Memory B cell (primary cell): ENCODE results near the gene CD200.
A peak's percentile ranks its signal among the peaks of the same experiment; 100 is the strongest.
"Not testable (repeated sequence)": the region's sequence is repeated elsewhere in the genome, so short reads cannot be mapped to it uniquely, and the experiment has no call there.

Experiments
- ATAC-seq: fragments of 150-1000 bp; cut with Tn5 transposase; 2 replicates; pipeline ENCODE4 v1.10.0; 2021; ENCODE audit warnings: low read depth, mild to moderate bottlenecking, moderate library complexity
- DNase-seq, 2 donors: peaks; one replicate each; pipeline ENCODE4 v3.0.0; 2022; ENCODE audit warnings: low spot score in 2 of 2
- H3K27ac Mint-ChIP-seq: one replicate; pipeline ENCODE4 v1.8.0; 2022; ENCODE audit warnings: mild to moderate bottlenecking, moderate library complexity, mixed read lengths
- H3K27me3 Mint-ChIP-seq: one replicate; pipeline ENCODE4 v1.8.0; 2022; ENCODE audit warnings: mixed read lengths
- H3K36me3 Mint-ChIP-seq: one replicate; pipeline ENCODE4 v1.8.0; 2022; ENCODE audit warnings: mild to moderate bottlenecking, mixed read lengths
- H3K4me1 Mint-ChIP-seq: one replicate; pipeline ENCODE4 v1.8.0; 2022; ENCODE audit warnings: mixed read lengths
- H3K4me3 Mint-ChIP-seq: one replicate; pipeline ENCODE4 v1.8.0; 2022; ENCODE audit warnings: mild to moderate bottlenecking, moderate library complexity, mixed read lengths
- H3K9me3 Mint-ChIP-seq: one replicate; pipeline ENCODE4 v1.8.0; 2022; ENCODE audit warnings: mixed read lengths

CD200 gene

DNA sequence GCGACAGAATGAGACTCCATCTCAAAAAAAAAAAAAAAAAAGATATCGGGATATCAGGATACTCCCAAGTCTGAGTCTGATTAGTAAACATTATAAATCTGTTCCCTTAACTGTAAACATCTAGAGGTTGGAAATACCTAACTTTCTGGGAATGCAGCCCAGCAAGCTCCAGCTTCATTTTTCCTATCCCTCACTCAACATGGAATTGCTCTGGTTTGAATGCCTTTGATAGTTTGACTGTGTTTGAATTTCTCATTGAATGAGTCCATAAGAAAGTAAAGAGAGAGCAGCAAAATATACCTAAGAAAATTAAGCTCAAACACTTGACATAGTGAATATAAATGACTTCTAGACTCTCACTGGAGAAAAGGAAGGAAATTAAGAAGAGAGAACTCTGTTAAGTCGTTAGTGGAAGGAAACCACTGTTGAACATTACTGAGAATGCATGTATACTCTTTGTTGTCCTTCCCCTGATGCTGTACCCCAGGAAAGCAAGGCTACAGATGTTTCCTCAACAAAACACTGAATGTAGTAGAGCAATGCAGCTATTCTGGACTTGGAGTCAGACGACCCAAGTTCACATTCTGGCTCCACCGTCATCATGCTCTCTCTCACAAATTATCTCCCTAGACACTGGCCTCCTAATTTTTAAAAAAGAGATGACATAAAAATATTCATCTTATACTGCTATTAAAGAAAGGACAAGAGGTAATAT, 62.4 kb downstream of the CD200 start:
- Mint-ChIP-seq H3K4me1 (peaks cover 17% of the 10 kb centered on the region), H3K27ac (no peak overlapping the region), H3K36me3 (peaks cover 7% of the 10 kb centered on the region), H3K4me3 (no peak overlapping the region), H3K27me3 (peaks cover 2% of the 10 kb centered on the region), H3K9me3 (peaks cover 2% of the 10 kb centered on the region)
- ATAC-seq (no peak), DNase-seq (no peak)

DNA sequence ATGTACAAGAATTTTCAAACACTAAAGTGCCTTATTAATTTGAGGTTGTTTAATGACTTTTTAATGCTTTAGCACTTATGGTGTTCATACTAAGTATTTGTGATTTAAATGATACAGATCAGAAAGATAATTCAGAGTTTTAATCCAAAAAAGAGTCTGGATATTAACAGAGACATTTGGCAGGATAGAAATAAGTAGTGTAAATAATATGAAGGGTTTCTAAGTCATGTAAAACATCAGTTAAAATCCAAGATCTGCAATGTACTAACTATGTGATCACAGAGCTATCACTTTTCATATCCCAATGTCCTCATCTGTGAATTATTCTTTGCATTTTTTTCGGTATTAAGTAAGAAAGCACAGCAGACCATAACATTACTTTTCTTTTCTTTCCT, 62.9 kb downstream of the CD200 start:
- Mint-ChIP-seq H3K9me3 (peaks cover 2% of the 10 kb centered on the region), H3K27ac (no peak overlapping the region), H3K36me3 (peaks cover 7% of the 10 kb centered on the region), H3K27me3 (peaks cover 2% of the 10 kb centered on the region), H3K4me1 (peaks cover 14% of the 10 kb centered on the region), H3K4me3 (no peak overlapping the region)
- DNase-seq (no peak), ATAC-seq (no peak)

DNA sequence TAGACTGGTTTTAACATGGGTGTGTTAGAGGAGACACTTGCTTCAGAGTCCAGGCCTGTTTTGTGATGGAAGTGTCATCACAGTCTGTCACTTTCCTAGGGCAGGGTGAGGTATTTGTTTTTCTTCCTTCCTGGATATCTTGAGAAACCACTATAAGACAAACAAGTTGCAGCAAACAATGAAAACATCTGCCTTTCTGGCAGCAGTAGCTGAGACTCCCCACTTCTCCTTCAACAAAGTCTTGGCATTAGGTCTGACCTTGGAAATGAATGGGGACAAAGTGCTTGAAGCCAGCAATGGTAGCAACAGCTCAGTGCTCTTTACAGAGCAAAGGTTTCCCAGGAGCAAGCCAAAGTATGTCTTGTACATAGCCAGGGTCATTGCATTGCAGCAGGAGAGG, 64.6 kb downstream of the CD200 start:
- H3K4me1 Mint-ChIP-seq, result peaks cover 5% of the 10 kb centered on the region
- H3K4me3 Mint-ChIP-seq, result no peak overlapping the region
- peaks cover 3% of the 10 kb centered on the region for H3K36me3 Mint-ChIP-seq
- peaks cover 2% of the 10 kb centered on the region for H3K27me3 Mint-ChIP-seq
- no peak overlapping the region for H3K27ac Mint-ChIP-seq
- no peak for DNase-seq
- H3K9me3 Mint-ChIP-seq, result peaks cover under 1% of the 10 kb centered on the region
- ATAC-seq, result no peak

DNA sequence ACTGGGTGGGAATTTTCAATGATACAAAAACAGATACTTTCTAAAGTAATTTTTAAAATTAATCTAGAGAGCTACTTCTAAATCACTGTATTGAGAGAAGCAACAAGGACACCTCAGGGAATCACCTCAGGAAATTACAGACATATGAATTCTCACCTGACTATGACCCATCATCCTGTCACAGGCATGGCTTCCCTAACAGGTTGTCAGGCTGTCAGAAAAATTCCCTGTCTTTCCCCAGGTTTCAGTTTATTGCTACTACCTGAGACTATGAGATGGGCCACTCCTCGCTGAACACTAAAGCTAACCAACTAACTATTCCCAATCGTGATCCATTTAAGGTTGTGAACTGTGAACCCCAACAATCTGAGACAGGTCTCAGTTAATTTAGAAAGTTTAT, 66.1 kb downstream of the CD200 start:
- Mint-ChIP-seq H3K9me3 (no peaks in the 10 kb centered on the region), H3K4me3 (no peak overlapping the region), H3K4me1 (peaks cover 5% of the 10 kb centered on the region), H3K27me3 (peaks cover 2% of the 10 kb centered on the region), H3K27ac (no peak overlapping the region), H3K36me3 (no peaks in the 10 kb centered on the region)
- no peak for DNase-seq
- ATAC-seq, result no peak

DNA sequence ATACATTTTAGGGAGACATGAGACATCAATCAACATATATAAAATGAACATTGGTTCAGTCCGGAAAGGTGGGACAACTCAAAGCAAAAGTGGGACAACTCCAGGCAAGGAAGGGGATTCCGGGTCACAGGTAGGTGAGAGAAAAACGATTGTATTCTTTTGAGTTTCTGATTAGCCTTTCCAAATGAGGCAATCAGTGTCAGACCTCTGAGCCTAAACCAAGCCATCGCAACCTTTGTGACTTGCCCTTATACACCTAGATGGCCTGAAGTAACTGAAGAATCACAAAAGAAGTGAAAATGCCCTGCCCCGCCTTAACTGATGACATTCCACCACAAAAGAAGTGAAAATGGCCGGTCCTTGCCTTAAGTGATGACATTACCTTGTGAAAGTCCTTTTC, 66.6 kb downstream of the CD200 start:
- not testable (repeated sequence) for H3K27me3 Mint-ChIP-seq, ATAC-seq, H3K4me3 Mint-ChIP-seq, H3K9me3 Mint-ChIP-seq, H3K36me3 Mint-ChIP-seq, DNase-seq, H3K4me1 Mint-ChIP-seq, H3K27ac Mint-ChIP-seq

DNA sequence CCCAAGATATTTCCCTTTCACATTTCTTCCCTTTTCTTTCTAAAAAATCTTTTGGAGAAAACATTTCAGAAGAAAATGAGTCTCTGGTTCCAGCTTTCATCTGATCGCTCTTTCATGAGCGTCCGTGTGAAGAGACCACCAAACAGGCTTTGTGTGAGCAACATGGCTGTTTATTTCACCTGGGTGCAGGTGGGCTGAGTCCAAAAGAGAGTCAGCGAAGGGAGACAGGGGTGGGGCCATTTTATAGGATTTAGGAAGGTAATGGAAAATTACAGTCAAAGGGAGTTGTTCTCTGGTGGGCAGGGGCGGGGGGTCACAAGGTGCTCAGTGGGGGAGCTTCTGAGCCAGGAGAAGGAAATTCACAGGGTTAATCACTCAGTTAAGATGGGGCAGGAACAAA, 67.4 kb downstream of the CD200 start:
- H3K9me3 Mint-ChIP-seq, H3K4me3 Mint-ChIP-seq, H3K27ac Mint-ChIP-seq, ATAC-seq, H3K36me3 Mint-ChIP-seq, H3K4me1 Mint-ChIP-seq, H3K27me3 Mint-ChIP-seq, DNase-seq: not testable (repeated sequence)

DNA sequence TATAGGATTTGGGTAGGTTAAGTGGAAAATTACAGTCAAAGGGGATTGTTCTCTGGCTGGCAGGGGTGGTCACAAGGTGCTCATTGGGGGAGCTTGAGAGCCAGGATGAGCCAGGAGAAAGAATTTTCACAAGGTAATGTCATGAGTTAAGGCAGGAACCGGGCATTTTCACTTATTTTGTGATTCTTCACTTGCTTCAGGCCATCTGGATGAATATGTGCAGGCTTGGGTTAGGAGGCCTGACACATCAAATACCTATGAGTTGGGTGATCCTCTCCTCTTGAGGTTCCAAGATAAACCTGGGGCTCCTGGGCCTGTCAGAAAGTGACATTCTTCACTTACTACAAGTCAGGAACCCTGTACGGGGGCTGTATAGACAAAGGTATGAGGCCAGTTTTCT, 68.7 kb downstream of the CD200 start:
- H3K4me3 Mint-ChIP-seq, result no peak overlapping the region
- H3K27ac Mint-ChIP-seq, result no peak overlapping the region

DNA sequence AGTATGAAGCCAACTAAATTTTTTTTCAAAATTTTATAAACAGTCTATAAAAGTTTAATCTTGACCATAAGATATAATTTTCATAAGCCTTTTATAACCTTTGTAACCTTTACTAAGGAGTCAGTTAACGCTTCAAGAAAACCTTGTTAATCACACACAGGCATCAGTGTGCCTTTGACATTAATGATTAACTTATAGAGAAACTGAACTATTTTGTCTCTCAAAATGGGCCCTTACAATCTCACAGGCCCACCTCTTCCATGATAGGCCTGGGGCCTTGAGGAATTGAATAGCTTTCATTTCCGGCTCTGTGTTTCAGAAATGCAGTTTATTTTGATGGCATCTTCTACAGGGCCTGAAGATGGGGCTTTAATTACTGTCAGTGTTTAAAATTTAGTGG, 70.1 kb downstream of the CD200 start:
- Mint-ChIP-seq H3K27ac (no peak overlapping the region), H3K4me1 (peaks cover 9% of the 10 kb centered on the region), H3K9me3 (no peaks in the 10 kb centered on the region), H3K4me3 (no peak overlapping the region), H3K27me3 (no peaks in the 10 kb centered on the region), H3K36me3 (no peaks in the 10 kb centered on the region)
- DNase-seq (no peak), ATAC-seq (no peak)

More for the DNA sequence above, 68.7 kb downstream of the CD200 start:
- Mint-ChIP-seq H3K36me3 (no peaks in the 10 kb centered on the region), H3K9me3 (no peaks in the 10 kb centered on the region), H3K4me1 (no peaks in the 10 kb centered on the region), H3K27me3 (no peaks in the 10 kb centered on the region)
- no peak for ATAC-seq
- DNase-seq, result no peak

DNA sequence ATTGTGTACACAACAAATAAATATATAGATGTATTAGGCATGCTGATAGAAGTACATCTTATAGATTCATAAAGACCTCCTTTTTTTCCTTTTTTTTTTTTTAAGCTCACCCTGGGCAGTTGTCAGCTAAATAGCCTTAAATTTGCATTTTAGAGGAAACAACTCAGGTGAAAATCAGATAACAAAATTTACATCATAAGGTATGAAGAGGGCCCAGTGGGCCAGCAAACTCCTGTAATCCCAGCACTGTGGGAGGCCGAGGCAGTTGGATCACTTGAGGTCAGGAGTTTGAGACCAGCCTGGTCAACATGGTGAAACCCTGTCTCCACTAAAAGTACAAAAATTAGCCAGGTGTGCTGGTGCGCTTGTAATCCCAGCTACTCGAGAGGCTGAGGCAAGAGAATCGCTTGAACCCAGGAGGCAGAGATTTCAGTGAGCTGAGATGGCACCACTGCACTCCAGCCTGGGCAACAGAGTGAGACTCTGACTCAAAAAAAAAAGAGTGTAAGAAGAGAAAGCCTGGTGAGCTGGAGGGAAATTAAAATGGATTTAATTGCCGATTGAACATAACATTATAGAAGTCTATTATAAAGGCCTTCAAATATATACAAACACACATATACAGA, 72.1 kb downstream of the CD200 start:
- H3K27ac Mint-ChIP-seq, DNase-seq, H3K36me3 Mint-ChIP-seq, ATAC-seq, H3K4me1 Mint-ChIP-seq, H3K27me3 Mint-ChIP-seq, H3K9me3 Mint-ChIP-seq, H3K4me3 Mint-ChIP-seq: not testable (repeated sequence)

DNA sequence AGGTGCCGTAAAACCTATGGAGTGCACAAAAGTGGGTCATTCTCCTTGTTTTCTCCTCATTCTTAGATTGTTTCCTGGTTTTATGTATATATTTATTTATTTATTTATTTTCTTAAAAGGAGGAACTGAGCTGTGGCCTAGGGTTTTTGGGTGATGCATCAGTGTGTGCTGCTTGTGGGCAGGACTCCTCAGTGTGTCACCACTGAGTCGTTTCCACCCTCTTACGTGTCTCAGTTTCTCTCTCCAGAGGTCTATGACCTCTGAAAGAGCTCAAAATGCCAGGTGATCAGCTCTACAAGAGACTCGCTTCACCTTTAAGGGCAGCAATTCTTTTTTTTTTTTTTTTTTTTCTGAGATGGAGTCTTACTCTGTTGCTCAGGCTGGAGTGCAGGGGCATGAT, 72.9 kb downstream of the CD200 start:
- H3K36me3 Mint-ChIP-seq, result no peaks in the 10 kb centered on the region
- no peaks in the 10 kb centered on the region for H3K9me3 Mint-ChIP-seq
- DNase-seq, result no peak
- H3K27me3 Mint-ChIP-seq, result no peaks in the 10 kb centered on the region
- peak; percentile 38 for ATAC-seq
- H3K4me3 Mint-ChIP-seq, result no peak overlapping the region
- peaks cover 9% of the 10 kb centered on the region for H3K4me1 Mint-ChIP-seq
- no peak overlapping the region for H3K27ac Mint-ChIP-seq

DNA sequence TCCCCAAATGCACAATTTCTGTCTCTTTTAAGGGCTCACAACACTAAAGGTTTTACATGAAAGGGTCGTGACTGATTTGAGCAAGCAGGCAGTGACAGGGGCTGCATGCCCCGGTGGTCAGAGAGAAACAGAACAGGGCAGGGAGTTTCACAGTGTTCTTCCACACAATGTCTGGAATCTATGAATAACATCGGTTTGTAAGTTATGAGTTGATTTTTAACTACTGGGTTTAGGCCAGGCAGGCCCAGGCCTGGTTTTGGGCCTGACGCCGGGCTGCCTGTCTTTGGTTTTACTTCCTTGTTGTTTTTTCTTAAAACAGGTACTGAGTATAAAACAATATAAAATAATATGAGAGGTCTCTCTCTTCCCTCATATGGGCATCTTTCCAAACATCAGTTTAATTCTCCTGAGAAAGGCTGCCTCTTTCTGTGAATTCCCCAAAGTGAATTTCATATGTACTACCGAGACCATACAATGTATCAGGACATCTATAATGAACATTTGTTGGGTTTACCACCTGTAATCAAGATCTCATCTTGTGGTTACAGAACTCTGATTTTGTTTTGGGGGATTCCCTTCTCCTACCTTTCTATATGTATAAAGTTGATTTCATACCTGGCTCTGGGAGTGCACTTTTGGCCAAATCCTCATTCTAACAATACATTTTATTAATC, 74.4 kb downstream of the CD200 start:
- peak in 1 of 2 donors; percentile 13 for DNase-seq
- ATAC-seq, result peak; percentile 41
- Mint-ChIP-seq H3K36me3 (no peaks in the 10 kb centered on the region), H3K27ac (peak overlapping the region; percentile 94), H3K27me3 (no peaks in the 10 kb centered on the region), H3K9me3 (no peaks in the 10 kb centered on the region), H3K4me1 (peaks cover 12% of the 10 kb centered on the region), H3K4me3 (peak overlapping the region; percentile 6)

DNA sequence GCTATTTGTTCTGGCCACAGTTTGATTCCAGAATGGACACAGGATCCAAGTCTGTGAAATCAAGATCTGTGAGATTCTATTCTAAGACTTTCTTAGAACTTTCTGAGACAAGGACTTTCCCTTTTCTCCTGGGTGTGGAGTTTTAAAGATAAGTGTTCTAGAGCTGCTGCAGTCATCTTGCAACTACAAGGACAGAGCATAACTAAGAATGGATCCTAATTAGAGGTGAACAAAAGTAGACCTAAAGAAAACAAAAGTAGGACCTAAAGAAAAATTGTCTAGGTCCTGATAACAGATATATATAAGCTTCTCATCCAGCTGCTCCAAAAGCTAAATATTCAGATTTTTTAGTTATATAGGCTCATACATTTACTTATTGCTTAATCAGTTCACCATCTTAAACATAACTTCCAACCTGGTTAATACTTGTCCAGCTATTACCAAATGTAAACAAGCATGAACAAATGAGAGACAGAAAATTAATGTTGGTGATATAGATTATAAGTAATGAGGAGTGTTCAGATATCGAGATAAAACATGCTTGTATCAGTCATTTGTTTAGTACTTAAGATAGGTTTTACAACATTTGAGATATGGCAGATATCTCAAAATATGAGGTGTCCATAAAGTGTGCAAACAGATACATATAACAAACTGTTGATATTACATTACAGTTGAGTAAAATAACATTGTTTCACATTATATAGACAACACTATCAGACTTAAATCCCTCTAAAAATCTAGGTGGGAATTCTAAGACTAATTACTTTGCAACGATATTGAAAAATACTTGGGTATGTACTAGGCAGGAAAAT, 75.1 kb downstream of the CD200 start:
- Mint-ChIP-seq H3K36me3 (no peaks in the 10 kb centered on the region), H3K4me3 (no peak overlapping the region), H3K27ac (peak overlapping the region; percentile 94), H3K27me3 (no peaks in the 10 kb centered on the region), H3K4me1 (peaks cover 20% of the 10 kb centered on the region), H3K9me3 (no peaks in the 10 kb centered on the region)
- ATAC-seq (no peak), DNase-seq (no peak)

DNA sequence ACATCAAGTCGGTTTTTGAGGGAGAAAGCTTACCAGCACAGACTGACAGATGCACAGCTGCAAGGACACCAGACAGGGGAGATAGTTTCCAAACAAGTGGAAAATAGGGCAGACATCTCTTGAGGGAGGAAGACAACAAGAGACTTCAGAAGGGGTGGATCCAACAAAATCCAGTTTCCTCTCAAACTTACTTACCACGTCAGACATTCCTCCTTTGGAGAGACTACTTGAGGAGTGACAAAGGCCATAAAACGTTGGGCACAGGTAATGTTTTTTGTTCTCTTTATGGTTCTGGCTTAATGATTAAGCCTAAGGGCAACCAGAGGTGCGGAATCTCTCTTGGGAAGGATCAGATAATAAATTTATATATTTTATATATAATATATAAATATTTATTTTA, 76.1 kb downstream of the CD200 start:
- Mint-ChIP-seq H3K9me3 (no peaks in the 10 kb centered on the region), H3K4me3 (no peak overlapping the region), H3K27ac (no peak overlapping the region), H3K27me3 (no peaks in the 10 kb centered on the region), H3K36me3 (no peaks in the 10 kb centered on the region), H3K4me1 (peaks cover 23% of the 10 kb centered on the region)
- no peak for DNase-seq
- no peak for ATAC-seq

DNA sequence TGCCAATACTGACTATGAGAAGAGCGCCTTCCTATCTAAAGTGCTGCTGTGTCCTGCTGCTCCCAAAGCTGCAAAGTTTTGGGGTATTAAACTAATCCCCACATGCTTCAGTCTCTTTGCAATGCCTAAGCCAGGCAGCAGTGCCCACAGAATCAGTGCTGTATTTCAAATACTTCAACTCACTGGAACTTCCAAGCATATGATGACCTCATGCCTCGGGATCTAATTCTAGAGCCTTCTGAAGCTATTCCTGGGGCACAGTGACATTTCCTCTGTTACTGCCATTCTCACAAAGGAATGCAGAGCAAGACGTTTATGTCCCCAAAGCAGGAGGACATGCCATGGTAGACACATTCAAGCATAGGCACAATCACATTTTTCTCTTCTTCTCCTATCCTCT, 78.5 kb downstream of the CD200 start:
- ATAC-seq (no peak), DNase-seq (no peak)
- no peaks in the 10 kb centered on the region for H3K36me3 Mint-ChIP-seq
- no peaks in the 10 kb centered on the region for H3K27me3 Mint-ChIP-seq
- H3K4me1 Mint-ChIP-seq, result peaks cover 23% of the 10 kb centered on the region
- H3K4me3 Mint-ChIP-seq, result no peak overlapping the region
- H3K27ac Mint-ChIP-seq, result no peak overlapping the region
- H3K9me3 Mint-ChIP-seq, result peaks cover 1% of the 10 kb centered on the region
